ENCODE measurements around the gene SLC35B4.
A peak's percentile ranks its signal among the peaks of the same experiment; 100 is the strongest.

The SLC35B4 gene

DNA sequence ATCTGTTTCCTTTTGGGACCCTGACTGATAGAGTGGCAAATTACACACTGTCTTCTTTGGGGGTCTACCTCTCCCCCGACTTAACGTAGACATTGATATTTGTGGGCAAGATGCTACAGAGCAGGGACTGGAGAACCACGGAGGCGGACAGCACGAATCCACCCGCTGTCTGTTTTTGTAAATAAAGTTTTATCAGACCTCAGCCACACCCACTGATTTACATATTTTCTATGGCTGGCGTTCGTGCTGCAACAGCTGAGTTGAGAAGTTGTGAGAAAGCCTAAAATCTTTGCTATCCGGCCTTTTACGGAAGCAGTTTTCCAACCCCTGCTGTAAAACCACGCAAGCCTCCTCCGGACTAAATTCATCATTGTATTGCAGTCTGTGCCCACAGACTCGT lies 17.2 kb upstream of the SLC35B4 start:
- H3K4me3 ChIP-seq (ENCODE audit: low read depth, low read length), result no peak overlapping the region
- no peak for DNase-seq (ENCODE audit: low read depth)

DNA sequence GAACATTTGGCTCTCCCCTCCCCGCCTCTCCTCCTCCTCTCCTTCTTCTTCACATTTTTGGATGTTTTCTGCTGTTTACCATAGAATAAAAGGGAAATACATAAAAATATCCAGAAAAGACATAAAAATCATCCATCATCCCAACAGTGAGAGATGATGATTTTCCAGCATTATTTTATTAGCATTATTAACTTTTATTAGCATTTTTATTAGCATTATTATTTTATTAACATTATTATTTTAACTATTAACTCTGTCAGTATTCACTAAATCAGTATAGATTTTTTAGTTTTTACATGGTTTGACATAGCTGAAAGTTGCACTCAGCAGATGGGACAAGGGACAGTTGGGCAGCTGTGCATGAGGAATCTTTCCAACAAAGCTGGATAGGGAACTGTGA lies 16.2 kb upstream of the SLC35B4 start:
- no peak overlapping the region for H3K4me3 ChIP-seq (ENCODE audit: low read depth, low read length)
- DNase-seq (ENCODE audit: low read depth), result no peak

DNA sequence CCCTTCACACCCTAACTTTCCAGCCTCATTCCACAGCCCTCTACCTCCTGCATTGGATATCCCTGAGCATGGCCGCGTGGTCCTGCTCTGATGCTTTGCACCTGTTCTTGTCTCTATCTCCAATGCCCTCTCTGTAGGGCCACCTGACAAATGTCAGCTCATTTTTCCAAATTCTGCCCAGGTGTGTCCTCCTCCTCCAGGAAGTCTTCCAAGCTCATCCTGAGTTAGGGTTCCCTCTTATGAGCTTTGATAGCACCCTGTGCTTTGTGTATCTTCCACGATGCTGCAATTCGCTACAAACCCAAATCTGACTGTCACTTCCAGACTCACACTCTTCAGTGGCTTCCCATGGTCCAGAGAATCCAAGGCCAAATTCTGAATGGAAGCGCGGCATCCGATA lies 14.7 kb upstream of the SLC35B4 start:
- H3K4me3 ChIP-seq (ENCODE audit: low read depth, low read length), result no peak overlapping the region
- no peak for DNase-seq (ENCODE audit: low read depth)

DNA sequence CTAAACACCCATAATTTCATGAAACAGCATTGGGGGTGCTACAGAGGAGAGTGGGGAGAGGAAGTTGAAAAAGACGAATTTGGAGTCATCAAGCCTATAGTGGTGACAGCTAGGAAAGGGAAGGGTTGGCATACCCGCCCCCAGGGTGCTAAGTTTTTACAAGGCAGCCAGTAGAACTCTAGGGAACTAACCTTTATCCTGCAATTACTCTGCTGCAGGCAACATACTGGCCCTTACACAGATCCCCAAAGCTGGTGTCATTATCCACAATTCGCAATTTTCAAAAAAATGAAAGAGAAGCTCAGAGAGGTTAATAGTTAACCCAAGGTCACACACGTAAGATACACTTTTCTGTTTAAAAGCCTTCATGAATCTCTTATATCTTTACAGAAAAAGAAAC lies 14.2 kb upstream of the SLC35B4 start:
- DNase-seq (ENCODE audit: low read depth), result no peak

DNA sequence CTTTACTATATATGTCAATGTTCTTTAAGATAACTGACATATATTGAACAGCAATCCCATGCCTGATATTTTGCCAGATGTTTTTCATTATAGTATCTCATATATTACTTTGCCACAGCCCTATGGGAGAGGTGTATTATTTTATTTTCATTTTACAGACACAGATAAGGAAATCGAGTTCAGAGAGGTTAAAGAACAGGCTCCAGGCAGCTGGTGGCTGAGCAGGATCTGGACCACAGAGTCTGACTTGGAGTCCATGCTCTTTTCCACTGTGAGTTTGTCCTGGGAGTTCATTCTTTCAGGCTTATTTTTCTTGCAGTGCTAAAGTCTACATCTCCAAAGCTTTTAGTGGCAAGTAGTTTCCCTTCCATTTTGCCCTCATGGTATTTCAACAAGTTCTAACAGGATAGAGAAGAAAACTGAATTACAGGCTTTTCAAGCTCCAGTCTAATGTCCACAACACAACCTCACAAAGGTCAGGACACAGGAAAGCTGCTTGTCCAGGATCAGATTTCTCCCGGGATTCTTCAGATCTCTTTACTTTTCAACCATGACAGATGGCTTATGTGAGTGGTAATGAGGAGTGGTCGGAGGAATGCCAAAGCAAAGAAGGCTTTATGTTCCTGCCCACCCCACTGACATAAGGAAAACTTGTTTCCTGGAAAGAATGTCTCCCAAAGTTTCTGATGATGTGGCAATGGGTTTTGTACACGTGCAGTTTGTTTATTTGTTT lies 13.1 kb upstream of the SLC35B4 start:
- no peak for DNase-seq (ENCODE audit: low read depth)
- H3K4me3 ChIP-seq (ENCODE audit: low read depth, low read length), result no peak overlapping the region

More for the DNA sequence above, 14.2 kb upstream of the SLC35B4 start:
- no peak overlapping the region for H3K4me3 ChIP-seq (ENCODE audit: low read depth, low read length)

DNA sequence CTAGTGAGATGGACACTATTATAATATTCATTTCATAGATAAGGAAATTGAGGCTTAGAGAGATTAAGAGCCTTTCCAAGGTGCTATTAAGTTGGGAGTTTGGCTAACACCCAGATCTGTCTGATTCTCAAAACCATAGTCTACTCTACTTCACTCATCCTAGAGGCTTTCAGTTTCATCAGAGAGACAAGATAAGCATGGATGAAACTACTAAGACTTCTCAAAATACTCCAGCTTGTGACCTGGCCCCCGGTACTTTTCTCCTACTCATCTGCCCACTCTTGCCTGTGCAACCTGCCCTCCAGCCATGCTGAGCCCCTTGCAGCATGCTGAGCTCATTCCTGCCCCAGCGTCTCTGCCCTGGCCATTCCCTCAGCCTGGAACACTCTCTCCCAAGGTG lies 12.2 kb upstream of the SLC35B4 start:
- no peak overlapping the region for H3K4me3 ChIP-seq (ENCODE audit: low read depth, low read length)

DNA sequence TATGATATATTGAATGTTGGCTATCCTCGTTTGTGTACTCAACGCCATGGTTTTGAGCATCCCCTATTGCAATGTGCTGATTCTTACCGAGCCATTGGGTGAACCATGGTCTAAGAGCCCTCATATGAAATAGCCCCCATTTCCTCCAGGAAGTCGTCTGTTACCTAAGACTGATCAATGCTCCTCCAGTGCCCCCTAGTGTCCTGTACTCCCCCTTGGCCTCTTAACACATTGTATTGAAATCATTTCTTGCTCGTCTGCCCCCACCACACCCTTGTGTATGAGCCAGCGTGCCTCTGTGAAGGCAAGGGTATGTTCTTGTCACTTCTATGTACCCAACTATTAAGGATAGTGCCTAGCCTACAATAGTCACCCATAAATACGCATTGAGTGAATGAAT lies 11.2 kb upstream of the SLC35B4 start:
- DNase-seq (ENCODE audit: low read depth), result no peak
- no peak overlapping the region for H3K4me3 ChIP-seq (ENCODE audit: low read depth, low read length)

More for the DNA sequence above, 12.2 kb upstream of the SLC35B4 start:
- DNase-seq (ENCODE audit: low read depth), result no peak

DNA sequence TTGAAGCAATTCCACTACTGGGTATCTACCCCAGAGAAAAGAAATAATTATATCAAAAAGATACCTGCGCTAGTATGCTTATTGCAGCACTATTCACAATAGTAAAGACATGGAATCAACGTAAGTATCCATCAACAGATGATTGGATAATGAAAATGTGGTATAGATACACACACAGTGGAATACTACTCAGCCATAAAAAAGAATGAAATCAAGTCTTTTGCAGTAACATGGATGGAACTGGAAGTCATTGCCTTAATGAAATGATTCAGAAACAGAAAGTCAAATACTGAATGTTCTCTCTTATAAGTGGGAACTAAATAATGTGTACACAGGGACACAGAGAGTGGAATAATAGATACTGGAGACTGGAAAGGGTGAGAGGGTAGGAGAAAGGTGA lies 7.4 kb upstream of the SLC35B4 start:
- no peak overlapping the region for H3K4me3 ChIP-seq (ENCODE audit: low read depth, low read length)
- no peak for DNase-seq (ENCODE audit: low read depth)

DNA sequence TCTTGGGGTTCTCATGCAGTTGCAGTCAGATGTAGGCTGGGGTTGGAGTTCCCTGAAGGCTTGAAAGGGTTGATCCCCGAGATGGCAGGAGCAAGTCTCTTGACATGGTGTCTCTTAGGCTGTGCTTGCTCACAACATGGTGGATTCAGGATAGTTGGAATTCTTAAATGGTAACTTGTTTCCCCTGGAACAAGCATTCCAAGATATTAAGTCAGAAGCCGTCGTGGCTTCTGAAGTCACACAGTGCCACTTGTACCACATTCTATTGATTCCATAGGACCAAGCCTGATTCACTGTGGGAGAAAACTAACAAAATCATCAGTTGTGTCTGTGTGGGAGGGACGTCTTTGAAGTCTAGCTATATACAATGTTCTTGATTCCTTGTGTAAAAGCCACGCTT lies 3.5 kb upstream of the SLC35B4 start:
- H3K4me3 ChIP-seq (ENCODE audit: low read depth, low read length), result no peak overlapping the region
- no peak for DNase-seq (ENCODE audit: low read depth)

DNA sequence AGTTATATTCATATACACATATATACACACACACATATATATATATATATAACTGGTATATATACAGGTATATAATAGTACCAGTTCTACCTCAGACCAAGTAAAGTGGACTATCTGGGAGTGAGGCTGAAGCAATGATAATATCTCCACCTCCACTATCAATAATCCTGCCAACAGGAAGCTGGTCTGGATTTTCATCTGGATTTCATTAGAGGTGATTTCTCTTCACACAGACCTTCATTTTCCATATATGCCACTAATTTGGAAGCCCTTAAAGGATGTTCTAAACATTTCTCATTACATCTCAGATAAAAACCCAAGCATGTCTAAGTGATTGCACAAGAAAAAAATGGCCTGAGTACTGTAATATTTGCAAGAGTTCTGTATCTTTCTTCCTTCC lies 1.7 kb upstream of the SLC35B4 start:
- no peak for DNase-seq (ENCODE audit: low read depth)
- H3K4me3 ChIP-seq (ENCODE audit: low read depth, low read length), result no peak overlapping the region

DNA sequence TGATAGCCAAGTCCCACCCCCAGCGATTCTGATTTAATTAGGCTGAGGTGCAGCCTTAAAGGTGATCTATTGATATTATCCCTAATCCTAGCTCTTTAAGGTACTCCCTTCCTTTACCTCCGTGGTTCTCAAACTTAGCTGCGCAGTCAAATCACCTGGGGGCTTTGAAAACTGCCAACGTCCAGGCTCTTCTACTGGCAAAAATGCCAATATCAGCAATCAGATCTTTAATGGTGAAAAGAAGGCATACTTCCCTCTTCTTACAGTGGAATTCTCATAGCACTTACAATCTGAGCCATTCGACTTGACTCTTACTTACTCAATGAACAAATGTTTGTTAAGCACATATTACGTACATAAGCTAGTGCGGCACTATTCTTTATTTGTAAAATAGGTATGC lies 704 bp upstream of the SLC35B4 start:
- no peak for DNase-seq (ENCODE audit: low read depth)
- H3K4me3 ChIP-seq (ENCODE audit: low read depth, low read length), result peak overlapping the region; percentile 88

DNA sequence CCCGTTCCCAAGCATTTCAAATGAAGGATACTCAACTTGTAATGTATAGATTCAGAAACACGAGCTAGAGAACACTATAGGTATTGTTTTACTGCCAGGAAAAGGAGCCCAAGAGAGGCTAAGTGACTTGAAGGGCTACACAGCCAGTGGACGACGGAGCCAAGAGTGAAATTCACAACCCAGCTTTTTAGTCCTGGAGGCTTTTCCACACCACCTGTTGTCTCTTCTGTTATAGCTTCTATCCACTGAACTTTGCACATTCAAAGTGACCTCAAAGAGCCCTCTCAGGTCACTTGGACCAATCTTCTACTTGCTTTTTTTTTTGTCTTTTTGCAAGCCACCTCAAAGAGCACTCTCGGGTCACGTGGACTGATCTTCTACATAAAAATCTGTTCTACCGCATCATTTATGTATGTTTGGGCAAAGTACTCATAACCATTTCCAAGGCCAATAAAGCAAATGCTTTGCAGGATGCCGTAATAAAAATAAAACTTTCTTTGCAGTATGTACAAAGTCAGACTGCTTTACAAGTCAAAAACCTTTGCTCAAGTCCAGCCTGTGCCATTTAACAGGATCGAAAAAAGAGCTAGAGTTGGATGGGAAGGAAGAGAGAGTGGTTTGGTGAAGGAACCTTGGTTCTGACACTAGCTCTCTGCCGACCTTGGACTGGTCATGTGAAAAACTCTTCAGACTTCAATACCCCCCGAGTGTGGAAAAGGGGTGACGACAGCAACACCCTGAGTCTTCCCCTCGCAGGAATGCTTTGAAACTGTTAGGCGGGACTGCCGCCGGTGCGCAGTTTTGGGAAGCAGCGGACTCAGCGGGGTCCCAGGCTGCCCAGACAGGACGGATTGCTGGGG lies 821 bp downstream of the SLC35B4 start:
- no peak for DNase-seq (ENCODE audit: low read depth)
- peak overlapping the region; percentile 88 for H3K4me3 ChIP-seq (ENCODE audit: low read depth, low read length)

DNA sequence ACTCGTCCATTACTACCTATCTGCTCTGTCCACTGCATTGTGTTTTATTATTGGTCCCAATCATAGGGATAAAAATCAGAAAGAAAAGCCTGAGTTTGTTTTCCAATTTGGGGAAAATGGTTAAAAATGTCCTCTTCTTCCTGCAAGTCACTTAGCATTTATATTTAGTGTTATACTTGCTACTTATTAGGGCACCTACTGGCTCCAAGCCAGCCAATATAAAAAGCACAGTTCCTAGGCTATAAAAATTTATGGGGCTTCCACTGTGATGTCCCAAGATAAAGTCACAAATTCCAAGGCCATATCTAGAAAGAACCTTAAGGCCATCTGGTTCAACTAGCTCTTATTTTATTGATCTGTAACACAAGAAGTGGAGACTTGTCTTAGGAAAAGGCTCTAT lies 3.2 kb downstream of the SLC35B4 start:
- no peak for DNase-seq (ENCODE audit: low read depth)
- no peak overlapping the region for H3K4me3 ChIP-seq (ENCODE audit: low read depth, low read length)

DNA sequence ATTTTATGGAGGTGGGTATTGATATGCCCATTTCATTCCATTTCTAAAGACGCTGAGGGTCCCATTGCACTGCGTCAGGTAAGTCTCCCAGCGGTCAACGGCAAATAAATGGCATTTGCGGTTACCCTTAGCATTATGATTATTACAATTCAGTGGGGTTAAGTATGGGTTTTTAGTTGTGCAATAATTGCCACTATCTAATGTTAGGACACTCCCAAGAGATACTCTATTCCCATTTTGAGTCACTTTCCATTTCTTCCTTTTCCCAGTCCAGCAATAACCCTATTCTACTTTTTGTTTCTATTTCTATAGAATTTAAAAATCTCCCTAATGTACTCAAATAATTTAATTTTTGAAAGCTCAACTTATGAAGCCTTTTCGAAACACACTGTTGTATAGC lies 4.0 kb downstream of the SLC35B4 start:
- no peak overlapping the region for H3K4me3 ChIP-seq (ENCODE audit: low read depth, low read length)
- no peak for DNase-seq (ENCODE audit: low read depth)

DNA sequence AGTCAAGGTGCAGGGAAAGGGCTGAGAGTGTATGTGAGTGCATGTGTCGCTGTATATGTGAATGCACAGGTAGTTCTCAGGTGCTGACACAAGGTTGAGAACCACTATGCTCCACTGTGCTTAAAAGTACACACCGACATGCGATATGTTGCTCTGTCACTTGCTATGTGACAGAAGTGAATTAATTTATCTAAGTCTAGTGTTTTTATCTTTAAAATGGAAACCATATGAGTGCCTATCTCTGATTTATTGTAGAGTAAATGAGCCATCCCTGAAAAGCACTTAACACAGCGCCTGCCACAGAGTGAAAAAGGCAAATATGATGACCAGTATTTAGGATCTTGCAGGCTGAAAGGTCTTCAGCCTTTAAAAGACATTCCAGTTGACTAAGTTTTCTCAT lies 4.9 kb downstream of the SLC35B4 start:
- DNase-seq (ENCODE audit: low read depth), result no peak
- no peak overlapping the region for H3K4me3 ChIP-seq (ENCODE audit: low read depth, low read length)

DNA sequence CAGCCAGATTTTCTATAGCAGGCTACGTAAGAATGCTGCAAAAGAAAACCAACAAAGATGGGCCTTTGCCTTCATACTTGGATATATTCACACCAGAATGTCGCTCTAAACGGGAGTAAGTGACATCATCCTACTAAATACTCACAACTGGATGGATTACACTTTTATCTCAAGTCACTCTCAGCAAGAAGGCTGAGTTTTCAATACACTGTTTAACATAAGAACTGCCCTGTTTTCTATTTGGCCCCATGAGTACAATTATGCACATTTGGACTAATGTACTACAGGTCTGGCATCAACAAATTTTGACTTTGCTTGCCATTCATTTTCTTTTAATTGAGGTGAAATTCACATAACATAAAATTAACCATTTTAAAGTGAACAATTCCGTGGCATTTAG lies 8.2 kb downstream of the SLC35B4 start:
- H3K4me3 ChIP-seq (ENCODE audit: low read depth, low read length), result no peak overlapping the region
- no peak for DNase-seq (ENCODE audit: low read depth)

DNA sequence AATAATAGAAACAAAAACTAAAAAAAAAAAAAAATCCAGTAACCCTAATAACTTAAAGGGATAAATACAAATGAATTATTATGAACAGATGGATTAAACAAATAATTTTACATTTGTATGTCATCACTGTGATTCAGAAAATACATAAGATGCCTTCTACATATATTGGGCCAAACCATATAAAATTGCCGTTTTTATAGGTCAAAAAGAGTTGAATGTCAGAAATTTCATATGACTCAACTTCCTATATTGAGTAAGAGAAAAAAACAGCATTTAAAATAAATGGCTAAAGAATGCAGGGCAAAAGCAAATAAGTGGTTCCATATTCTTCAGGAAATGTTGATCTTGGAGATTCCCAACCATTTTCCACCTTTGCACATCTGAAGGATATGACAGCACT lies 9.4 kb downstream of the SLC35B4 start:
- no peak overlapping the region for H3K4me3 ChIP-seq (ENCODE audit: low read depth, low read length)
- DNase-seq (ENCODE audit: low read depth), result no peak

DNA sequence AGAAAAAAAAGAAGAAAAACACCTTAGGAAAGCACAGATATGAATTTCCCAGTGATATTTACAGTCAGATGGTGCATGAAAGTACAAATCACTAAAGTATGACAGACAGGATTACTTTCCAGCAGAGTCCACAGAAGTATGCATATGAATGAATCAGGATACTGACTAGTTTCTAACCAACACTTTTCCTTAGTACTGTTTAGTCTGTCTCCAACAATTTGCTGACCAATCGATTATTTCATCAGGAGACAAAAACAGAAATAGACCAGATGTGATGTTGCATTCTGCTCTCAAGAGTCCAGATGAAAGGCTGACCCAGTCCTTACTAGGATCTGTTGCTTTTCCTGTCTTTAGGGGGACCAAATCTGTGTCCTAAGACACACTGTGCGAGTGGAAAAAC lies 14.6 kb downstream of the SLC35B4 start:
- H3K4me3 ChIP-seq (ENCODE audit: low read depth, low read length), result no peak overlapping the region
- no peak for DNase-seq (ENCODE audit: low read depth)

DNA sequence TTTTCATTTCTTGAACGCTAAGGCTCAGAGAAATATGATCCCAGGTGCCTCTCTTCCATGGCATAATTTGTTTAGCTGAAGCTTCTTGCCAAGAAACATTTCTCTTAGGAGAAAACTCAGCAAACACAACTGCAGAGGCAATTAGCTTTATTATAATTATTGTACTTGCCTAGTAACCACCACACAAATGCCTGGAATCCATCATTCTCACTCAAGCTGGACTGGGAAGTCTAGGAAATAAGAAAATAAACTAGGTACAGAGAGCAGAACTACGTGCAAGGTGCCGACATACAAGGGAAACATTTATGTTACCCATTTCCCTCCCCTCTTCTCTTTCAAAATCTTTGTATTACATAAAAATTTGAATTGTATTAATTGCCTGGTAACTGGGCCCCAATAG lies 15.1 kb downstream of the SLC35B4 start:
- H3K4me3 ChIP-seq (ENCODE audit: low read depth, low read length), result no peak overlapping the region
- no peak for DNase-seq (ENCODE audit: low read depth)

DNA sequence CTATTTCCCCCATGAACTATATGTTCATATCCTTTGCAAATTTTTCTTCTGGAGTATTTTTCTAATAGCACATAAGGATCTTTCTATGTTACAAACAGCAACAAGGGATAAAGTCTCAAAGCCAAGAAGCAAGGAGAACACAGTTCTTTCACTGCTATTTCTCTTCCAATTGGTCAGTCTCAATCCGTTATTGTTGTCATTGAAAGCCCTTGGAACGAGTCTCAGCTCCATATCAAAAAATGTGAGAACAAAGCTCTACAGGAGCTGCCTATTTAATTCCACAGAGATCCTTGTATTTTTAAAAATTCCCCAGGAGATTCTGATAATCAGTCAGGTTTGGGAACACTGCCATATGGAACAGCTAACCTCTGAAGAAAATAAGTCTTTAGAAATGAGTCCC lies 15.7 kb downstream of the SLC35B4 start:
- H3K4me3 ChIP-seq (ENCODE audit: low read depth, low read length), result no peak overlapping the region
- no peak for DNase-seq (ENCODE audit: low read depth)

Measured in skeletal muscle cell (primary cell).